SH-SY5Y (cell line): ENCODE data around the gene VPS52.

ENCODE experiments used
- GATA2 ChIP-seq: IDR thresholded peaks from 2 replicates; pipeline ENCODE4 v1.6.1; 2011; ENCODE audit warnings: mild to moderate bottlenecking, low read depth, low read length
- GATA3 ChIP-seq: IDR thresholded peaks from 2 replicates; pipeline ENCODE4 v1.6.1; 2011; ENCODE audit warnings: low read depth, mild to moderate bottlenecking, low read length, moderate library complexity

GRCh38 chr6:33321227-33321626 lies 49.6 kb upstream of the VPS52 start:
- TF ChIP-seq GATA2, result no peak
- TF ChIP-seq GATA3, result no peak
